HG03354 (cell line): Measurements from ENCODE around the gene FER1L5.

Source experiments
- ATAC-seq: cut with Tn5 transposase; IDR thresholded peaks from one replicate; pipeline ENCODE4 v1.9.1; 2021; ENCODE audit warnings: mild to moderate bottlenecking; ENCODE audit not compliant: unreplicated experiment, poor library complexity, severe bottlenecking

The FER1L5 gene

DNA sequence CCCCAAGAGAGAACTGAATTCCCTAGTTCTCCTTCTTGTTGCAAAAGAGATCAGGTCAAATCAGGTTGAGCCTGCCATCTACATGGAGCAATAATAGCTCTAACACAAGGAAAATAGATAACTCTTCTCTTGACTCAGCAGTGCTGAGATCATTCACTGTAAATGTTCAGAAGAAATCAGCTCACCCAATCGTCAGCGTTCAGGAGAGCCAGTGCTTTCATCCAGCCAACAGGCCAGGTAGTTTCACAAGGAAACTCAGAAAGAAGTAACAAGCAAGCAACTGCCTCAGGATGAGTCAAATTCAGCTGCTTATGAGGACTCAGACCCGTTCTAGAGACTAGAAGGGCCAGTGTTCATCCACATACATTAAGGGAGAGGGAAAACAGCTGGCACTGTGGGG is 91.4 kb downstream of the FER1L5 start:
- no peak for ATAC-seq

DNA sequence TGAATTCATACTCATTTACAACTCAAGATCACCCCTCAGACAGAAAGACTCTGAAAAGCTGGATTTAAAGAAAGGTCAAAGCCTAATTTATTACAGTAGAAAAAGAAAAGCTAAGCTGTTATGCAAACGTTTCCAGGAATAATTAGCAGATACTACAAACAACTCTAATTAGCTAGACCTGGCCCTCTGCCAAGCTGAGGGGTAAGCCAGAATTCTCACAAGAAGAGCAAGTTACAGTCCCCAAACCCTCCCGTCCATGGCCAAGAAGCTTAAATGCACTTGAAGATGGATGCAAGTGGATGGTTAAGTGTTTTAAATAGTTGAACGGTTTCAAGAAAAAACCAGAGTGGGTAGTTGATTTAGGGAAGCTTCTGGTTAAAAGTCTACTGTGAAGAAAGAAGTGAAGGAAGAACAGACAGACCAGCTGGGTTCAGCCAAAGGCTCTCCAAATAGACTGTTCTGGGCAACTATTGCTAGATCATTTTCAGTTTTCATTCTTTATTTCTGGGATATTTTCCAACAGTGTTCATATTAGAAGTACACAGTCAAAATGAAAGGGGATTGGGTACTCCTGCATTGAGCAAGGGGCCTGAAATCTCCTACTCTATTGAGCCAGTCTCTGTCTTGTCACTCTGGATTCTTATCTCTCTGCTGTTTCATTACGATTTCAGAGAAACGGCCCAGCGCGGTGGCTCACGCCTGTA is 92.5 kb downstream of the FER1L5 start:
- ATAC-seq, result no peak

DNA sequence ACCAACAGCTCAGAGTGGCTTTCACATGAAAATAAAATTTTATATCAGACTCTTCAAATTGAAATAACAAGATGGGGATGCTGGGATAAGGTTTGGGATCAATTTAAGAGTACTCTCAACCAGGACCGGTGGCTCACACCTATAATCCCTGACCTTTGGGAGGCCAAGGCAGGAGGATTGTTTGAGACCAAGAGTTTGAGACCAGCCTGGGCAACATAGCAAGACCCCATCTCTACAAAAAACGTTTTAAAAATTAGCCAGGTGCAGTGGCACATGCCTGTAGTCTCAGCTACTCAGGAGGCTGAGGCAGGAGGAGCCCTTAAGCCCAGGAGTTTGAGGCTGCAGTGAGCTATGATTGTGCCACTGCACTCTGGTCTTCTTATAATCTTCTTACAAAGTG is 94.7 kb downstream of the FER1L5 start:
- ATAC-seq, result no peak

DNA sequence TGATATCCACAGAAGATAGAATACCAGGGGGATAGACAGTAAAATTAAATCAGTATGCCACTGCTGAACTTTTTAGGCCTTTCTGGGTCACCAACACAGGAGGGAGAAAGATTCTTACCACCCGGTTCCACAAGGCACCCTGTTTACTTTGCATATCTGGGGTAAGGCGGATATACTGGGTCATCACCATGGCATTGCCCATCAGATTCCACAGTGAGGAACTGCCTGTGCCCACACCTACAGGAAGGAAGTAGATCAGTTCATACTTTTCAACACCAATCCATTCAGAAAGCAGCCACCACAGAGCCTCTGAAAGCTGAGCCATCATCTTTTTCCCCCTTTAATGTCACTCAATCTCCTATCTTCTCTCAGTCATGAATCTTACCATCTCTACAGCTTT is 95.3 kb downstream of the FER1L5 start:
- ATAC-seq, result no peak

DNA sequence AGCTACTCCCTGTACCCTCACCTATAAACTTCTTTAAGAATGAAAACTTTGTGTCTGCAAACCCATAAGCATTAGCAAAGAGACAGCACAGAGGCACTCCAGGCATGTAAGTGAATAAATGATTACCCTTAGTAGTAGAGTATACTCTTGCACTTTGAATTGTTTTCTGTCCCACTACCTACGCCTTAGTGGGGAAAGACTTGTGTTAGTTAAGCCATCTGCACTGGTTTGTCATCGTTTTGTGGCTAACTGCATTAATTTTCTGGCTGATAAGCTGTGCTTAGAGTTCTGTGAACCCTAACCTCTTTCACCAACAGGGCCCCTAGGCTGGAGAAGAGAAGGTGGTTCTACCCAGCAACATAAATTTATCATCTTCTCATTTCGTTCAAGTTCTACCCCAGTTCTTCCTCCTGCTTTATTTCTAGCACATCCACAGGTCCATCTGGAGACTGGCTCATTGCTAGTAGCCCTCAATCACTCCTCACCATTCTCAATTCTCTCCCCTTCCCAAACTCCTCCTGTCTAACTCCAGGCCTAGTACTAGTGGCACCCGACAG is 96.6 kb downstream of the FER1L5 start:
- no peak for ATAC-seq

DNA sequence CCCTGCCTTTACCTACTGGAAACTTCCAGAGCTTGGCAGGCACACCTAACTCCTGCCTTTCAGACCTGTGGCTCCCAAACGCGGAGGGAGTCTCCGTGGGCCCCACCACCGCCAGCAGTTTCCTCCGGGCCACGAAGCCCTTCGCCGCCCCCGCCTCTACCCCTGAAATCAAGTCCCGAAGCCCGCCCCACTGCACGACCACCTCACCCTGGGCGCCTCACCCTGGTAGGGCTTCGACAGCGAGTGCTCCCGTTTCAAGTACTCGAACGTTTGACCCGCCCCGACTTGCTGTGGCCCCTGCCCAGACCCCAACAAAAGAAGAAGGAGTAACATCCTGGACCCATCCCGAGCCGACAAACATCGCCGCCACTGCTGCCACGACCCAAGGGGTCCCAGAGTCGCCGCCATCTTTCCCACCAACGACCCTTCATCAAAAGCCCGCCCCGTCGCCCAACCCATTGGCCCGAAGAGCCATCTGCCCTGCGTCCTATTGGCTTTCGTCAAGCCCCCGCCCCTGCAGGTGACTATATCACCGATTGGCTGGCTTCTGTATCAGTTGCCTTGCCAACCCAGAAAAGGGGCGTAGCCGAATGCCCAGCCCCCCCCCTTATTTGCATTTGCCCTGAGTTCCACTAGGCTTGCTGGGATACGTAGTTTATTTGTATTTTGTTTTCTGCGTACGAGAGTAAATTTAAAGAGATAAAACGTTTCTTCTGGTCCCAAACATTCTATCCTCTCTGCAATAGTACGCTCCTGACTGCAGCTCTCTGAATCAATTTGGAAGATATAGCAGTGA is 97.3 kb downstream of the FER1L5 start, which contains the start of gene LMAN2L:
TSS of gene LMAN2L (minus strand) at position 432 of the 796 bp plus-strand sequence. CDS start at position 408, 24 bp downstream.
- ATAC-seq, result peak; percentile 99

DNA sequence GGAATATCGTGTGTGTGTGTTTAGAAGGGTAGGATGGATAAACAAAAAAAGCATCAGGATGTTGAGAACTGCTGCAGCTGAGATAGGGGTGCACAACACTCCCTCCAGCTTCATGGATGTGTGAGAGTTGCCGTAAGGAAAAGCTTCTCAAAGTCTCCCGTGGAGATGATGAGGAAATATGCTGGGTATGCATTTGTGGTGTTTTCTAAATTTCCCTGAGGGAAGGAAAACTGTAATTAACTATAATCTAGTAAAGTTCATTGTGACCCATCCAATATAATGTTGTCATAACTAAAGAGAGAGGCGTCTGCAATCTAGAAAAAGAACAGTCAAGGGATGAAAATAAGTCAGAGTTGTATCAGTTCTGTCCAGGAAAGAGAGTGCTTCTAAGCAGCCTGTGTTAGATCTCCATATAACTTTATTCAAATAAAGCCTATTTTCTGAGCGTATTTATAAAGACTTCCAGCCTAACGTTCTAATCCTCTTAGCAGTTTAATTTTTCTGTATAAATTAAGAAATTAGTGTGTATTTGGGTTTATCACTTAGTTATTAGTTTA is 104.6 kb downstream of the FER1L5 start:
- ATAC-seq, result no peak

DNA sequence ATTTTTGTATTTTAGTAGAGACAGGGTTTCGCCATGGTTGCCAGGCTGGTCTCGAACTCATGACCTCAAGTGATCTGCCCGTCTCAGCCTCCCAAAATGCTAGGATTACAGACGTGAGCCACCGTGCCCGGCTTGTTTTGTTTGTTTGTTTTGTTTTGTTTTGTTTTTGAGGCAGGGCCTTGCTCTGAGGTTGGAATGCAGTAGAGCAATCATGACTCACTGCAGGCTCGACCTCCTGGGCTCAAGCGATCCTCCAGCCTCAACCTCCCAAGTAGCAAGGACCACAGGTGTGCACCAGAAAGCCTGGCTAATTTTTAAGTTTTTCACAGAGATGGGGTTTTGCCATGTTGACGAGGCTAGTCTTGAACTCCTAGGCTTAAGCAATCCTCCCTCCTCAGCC is 109.2 kb downstream of the FER1L5 start:
- no peak for ATAC-seq

DNA sequence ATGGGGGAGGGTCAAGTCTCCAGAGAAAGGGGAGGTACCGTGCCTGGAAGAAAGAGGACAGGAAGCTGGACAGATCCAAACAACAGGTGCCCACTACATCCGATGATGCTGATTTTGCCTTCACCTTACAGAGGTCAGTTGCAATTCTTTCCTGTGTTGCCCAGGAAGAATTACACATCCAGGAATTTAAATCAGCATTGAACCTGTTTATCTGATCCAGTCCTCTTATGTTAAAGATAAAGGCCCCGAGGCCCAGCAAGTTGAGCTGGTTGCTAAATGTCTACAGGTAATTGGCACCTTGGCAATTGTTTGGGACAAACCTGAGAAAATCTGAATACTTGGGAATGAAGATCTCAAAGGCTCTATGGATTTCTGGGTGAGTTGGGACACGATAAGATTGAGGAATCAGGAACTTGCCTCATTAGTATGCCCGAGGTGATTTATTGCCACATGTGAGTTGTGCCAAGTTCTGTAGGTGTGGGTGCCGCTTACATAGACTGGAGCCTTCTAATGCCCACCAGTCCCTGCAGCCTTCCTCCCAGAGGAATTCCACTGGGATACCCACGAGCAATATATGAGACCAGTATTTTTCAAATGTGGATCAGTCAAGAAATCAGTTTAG is 111.2 kb downstream of the FER1L5 start:
- no peak for ATAC-seq

DNA sequence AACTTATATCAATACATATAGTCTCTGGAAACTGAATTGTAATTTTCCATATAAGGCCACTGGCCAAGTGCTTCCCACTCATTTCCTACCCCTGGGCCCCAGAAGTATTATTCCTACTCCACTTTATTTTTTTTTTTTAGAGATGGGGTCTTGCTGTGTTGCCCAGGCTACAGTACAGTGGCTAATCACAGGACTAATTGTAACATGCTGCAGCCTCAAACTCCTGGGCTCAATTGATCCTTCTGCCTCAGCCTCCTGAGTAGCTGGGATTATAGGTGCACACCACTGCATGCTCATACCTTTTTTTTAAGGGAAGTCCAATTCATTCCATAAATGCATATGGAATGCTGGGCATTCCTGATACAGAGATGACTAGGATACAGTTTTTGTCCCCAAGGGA is 111.8 kb downstream of the FER1L5 start:
- no peak for ATAC-seq
